Ureter (tissue), 1 donor: ENCODE results near the gene TUBGCP3. TPM values are rescaled to one million over a fixed set of nuclear protein-coding genes. Genes with fewer than 3 reads are reported as not detected.
"Not testable (repeated sequence)": the region's sequence is repeated elsewhere in the genome, so short reads cannot be mapped to it uniquely, and the experiment has no call there.

Experiments
- DNase-seq: peaks from one replicate; pipeline ENCODE4 v3.0.0-alpha.2; 2020; ENCODE audit warnings: low spot score
- total RNA-seq: library from RNA; stranded (reverse); gene quantifications from one replicate; pipeline ENCODE4 v1.2.4, GENCODE V29; 2023
- donor health status: DM: yes; HTN: yes; CAD: no.

Gene TUBGCP3
- total RNA-seq, 1 donor from 2014 or later, result 45.7 TPM

DNA sequence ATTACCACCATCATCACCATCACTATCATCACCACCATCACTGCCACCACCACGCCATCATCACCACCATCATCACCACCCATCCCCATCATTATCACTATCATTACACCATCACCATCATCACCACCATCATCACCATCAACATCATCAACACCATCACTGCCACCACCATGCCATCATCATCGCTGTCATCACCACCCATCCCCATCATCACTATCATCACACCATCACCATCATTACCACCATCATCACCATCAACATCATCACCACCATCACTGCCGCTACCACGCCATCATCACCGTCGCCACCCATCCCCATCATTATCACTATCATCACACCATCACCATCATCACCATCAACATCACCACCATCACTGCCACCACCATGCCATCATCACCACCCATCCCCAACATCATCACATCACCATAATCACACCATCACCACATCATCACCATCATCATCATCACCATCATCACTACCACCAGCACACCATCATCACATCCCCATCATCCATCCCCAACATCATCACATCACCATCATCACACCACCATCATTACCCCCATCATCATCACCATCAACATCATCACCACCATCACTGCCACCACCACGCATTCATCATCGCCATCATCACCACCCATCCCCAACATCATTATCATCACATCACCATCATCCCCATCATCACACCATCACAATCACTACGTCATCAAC, 61.7 kb downstream of the TUBGCP3 start:
- no peak for DNase-seq

DNA sequence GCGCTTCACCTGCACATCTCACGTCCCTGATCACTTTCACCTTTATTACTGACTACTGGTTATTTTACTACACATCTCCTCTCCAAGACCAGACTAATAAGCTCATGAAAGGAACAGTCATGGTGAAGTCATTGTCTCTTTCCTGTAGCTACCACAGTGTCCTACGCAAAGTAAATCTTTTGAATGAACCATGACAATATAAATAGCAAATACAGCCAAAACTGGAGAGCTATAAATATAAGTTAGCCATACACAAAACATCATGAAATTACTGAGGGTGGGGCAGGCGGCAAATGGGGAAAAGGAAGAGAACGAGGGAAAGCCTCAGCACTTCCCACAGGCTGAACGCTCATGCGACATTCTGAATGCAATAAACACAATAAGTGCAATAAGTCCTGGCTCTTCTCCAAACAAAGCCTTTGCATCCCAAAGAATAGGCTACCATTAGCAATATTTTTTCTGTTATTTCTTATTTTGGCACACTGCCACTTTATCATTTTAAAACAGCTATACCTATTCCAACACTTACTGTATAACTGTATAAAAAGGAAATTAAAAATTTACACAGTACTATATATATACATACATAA, 62.5 kb downstream of the TUBGCP3 start:
- DNase-seq, result no peak

DNA sequence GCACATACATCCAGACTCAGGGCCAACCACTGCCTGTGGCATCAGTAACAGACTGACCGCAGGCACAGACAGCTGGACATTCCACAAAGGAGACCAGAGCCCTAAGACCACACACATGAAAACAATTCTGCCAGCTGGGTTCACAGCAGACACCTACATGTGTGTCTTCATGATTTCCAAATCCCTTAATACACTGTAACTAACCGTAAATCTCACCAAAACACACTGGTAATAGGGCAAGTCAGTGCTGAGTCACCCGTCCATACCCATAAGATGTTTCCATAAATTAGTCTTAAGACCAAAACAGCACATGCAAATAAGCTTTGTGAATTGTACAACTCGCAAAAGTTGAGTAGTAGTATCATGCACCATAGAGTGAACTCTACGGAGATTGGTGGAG, 65.4 kb downstream of the TUBGCP3 start:
- no peak for DNase-seq

DNA sequence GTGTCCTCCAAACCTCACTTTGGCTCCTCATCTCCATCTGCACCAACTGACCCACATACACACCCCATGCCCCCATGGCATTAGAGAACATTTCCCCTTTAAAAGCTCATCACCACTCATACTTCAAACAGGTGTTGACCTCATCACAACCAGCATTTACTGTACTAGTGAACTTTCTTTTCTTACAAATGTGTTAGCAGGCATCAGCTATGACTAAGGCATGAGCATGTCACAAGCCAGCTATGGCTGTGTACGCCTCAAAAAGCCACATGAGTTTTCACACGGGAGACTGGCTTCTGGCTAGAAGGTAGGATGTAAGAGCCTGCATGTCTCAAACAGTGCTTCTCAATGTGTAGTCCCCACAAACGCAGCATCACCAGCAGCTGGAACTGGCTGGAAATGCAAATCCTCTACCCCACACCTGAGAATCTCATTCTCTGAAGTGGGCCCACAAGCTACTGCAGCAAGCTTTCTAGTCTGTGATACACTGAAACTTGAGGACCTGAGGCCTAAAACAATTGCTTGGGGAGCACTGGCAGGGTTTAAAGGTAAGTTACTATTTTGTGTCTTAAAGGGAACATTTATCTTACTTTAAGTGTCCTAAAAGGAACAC, 66.8 kb downstream of the TUBGCP3 start:
- DNase-seq, result no peak

DNA sequence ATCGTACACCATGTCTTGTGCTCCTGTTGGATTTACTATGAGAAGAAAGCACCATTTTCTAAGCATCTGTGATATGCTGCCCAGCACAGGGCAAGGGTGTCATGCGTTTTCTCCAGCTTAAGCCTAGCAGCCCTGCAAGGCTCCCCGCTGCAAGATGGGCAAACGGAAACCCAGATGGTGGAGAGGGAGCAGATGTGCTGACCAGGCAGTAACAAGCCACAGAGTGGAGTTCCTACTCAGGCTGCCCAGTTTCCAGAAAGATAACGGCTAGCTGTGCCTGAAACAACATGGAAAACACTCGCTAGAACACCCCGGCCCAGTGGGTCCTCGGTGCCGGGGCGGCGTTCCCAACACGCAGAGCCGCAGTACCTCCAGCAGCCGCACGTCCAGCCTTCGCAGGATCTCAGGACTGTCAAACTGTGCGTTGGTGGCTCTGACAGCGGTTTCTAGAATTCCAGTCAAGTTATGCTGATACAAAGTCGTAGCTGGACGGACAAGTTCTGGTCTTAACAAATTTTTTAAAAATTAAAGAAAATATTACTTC, 68.4 kb downstream of the TUBGCP3 start:
- DNase-seq, result no peak

DNA sequence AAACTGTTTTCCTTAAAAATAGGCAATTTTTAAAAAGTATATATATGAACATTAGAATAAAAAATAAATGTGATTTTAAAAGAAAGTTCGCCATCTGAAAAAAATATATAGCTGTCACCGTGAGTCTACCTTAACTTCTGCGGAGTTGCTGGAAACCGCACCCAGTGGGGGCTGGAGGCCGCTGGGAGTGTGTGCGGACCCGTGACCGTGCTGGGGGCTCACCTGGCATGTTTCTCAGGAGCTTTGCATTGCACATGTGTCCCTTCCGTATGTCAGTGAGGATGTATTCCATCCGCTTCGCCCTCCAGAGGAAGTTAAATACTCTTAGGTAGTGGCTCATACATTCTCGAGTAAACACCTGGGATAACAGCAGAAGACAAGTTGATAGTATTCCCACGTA, 71.7 kb downstream of the TUBGCP3 start:
- no peak for DNase-seq

DNA sequence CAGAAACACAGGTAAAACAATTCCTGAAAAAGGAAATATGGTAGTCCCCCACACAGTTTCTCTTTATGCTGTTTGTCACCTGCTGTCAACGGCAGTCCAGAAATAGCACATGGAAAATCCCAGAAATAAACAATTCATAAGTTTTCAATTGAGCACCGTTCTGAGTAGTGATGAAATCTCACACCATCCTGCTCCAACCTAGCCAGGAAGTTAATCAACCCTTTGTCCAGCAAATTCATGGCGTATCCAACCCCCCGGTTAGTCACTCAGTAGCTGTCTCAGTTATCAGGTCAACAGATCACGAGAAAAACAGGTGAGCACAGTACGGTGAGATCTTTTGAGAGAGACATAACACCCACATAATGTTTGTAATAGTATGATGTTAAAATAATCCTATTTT, 74.2 kb downstream of the TUBGCP3 start:
- DNase-seq, result no peak

DNA sequence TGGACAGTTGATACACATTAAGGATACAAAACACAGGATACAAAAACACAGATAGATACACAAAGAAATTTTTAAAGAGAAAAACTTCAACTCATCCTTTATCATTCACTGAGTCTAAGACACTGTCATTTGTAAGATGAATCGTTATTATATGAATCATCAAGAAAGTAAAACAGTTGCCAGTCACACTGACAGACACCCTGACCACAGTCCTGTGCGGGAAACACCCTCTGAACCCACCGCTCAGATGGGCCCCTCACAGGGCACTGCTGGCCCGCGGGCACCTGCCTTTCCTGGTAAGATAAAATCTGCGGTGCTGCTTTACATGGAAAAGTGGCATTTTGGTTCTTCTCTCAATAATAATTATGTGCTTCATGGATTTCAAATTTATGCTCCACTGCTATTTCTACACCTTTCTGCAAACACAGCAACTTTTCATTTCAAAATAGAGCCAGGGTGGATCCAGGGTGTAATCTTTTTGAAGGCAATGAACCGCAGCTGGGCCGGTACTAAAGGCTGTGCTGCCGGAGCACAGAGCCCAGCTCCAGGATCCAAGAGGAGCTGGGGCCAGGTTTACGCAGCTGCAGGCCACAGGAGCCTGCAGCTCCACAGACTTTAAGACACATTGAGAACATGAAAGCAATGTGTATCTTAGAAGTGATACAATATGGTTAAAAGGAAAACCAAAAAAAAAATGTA, 76.8 kb downstream of the TUBGCP3 start:
- DNase-seq, result no peak

DNA sequence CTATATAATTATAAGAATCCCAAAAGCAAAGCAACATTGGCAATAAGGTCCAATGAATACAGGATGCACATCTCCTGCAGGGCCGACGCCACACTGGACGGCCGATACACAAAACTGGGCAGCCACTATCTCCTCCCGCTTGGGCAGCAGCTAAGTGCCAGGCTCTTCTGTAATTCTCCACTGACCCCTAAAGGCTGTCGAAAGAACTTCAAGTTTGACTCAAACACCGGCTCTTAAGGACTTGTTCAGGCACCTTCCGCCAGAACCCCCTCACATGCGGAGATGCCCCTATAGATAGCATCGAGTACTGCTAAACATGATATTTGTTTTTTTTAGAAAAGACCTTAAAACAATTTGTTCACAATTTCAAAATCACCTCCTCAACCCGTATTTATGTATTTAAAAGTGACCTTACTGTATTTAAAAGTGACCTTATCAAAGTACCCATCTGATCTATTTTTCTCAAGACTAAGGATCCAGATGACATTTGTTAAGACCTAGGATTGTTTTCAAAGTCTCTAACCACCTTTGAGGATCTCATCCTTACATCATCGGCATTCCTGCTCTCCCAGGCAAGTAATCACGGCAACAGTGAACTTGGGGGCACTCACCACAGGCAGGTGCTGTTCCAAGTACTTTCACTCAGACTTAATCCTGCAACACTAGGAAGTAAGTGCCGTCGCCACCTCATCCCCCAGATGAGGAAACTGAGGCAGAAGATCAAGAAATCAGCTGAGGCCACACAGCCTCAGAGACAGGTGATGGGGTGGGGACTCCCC, 77.8 kb downstream of the TUBGCP3 start:
- DNase-seq, result no peak

DNA sequence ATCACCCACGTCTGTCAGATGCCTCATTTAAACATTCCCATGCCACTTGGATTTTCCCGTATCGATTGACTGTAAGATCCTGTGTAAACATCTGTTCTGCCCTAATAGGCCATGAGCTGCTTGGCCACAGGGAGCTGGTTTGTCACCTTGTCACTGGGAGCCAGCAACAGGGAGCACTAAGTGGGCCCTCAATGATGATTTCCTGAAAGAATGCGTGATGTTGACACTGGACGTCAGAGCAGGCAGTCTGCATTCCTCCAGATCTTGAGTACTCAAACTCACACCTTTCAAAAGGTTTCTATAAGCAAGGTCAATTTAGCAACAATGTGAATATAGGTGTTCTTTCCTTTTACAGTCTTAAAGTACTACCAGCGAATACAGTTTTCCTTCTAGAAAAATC, 78.8 kb downstream of the TUBGCP3 start:
- no peak for DNase-seq

DNA sequence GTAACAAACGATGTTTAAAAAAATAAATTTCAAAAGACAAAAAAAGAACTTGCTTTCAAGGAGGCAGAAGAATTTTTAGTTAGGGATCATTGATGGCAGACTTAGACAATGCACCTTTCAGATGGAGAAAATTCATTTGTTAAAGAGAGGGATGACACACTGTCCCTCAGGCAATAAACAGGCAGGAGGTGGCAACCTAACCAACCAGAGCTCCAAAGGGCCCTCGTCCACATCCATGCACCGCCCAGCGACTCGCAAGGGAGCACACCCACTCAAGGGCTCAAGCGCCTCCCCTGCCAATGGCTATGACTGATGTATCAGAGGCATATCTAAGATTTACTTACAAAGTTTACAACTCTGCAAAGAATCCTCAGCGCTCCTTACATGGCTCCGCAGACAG, 81.9 kb downstream of the TUBGCP3 start:
- no peak for DNase-seq

DNA sequence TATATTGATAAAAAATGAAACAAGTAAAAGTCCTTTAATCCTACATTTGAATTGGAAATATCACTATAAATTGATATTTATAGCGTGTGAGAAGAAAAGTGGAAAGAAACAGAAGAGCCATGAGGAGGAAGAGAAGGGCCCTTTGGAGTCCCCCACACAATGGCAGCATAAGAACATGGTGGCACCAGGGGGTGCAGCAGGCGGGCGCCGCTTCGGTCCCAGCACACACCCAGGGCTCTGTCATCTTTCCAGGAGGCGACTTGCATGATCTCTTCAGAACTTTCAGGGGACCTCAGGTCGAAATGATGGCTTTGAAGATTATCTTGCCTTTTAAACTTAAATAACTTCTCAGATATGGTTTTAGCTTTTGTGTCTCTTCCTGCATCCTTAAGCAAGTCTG, 91.8 kb downstream of the TUBGCP3 start:
- no peak for DNase-seq

DNA sequence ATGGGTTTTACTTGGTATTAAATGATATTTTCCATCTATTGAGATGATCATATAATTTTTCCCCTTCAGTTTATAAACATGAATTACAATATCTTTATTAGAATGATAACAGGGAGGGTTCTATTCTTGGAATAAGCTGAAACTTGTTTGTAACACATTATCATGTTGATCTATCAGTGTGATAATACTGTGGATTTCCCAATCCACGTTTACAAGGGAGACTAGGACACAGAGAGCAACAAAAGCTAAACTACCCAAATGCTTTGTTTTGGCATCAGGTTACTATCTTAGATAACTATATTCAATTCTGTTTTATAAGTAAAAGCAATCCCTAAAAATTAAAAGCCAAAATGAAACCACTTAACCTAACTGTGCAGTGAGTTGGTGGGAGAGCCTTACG, 92.5 kb downstream of the TUBGCP3 start:
- DNase-seq, result no peak

DNA sequence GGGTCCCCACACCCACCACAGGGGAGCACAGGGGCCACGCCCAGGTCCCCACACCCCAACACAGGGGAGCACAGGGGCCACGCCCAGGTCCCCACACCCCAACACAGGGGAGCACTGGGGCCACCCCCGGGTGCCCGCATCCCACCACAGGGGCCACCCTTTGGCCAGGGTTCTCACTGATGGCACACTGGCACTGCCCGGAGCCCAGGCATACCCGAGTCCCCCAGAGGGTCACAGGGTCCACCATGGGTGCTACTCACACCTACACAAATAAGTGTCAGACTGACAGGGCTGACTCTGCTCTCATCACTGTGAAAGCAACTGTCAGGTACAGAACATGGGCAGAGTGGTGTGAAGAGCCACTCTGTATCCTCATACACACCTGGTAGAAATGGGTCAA, 98.8 kb downstream of the TUBGCP3 start:
- no peak for DNase-seq

DNA sequence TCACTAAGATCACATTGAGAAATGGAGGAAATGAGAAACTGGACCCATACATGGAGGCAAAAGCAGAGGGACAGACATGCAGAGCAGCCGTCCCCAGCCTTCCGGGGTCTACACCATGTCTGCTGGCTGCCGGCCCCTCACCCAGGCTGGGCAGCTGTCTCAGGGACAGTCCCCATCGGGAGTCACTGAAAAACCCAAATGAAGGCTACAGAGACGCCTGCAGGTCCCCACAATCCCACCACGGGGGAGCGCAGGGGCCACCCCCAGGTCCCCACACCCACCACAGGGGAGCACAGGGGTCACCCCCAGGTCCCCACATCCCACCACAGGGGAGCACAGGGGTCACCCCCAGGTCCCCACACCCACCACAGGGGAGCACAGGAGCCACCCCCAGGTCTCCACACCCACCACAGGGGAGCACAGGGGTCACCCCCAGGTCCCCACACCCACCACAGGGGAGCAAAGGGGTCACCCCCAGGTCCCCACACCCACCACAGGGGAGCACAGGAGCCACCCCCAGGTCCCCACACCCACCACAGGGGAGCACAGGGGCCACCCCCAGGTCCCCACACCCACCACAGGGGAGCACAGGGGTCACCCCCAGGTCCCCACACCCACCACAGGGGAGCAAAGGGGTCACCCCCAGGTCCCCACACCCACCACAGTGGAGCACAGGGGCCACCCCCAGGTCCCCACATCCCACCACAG, 99.5 kb downstream of the TUBGCP3 start:
- not testable (repeated sequence) for DNase-seq

DNA sequence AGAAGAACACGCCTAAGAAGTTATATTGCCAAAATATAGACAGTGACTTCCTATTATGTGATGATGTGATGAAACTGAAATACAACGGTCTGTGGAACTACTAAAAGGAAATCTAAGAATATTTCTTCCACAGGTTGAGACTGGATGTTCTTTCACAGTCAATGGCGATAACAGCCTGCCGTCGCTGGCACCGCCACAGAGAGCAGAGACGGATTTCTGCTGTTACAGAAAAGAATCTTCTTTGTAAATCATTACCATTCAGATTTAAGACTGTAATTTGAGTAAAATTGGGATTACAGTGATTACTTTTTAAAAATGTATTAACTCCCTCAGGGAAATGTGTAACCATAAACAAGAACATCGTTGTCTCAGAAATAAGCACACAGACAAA, 100.8 kb downstream of the TUBGCP3 start:
- no peak for DNase-seq

DNA sequence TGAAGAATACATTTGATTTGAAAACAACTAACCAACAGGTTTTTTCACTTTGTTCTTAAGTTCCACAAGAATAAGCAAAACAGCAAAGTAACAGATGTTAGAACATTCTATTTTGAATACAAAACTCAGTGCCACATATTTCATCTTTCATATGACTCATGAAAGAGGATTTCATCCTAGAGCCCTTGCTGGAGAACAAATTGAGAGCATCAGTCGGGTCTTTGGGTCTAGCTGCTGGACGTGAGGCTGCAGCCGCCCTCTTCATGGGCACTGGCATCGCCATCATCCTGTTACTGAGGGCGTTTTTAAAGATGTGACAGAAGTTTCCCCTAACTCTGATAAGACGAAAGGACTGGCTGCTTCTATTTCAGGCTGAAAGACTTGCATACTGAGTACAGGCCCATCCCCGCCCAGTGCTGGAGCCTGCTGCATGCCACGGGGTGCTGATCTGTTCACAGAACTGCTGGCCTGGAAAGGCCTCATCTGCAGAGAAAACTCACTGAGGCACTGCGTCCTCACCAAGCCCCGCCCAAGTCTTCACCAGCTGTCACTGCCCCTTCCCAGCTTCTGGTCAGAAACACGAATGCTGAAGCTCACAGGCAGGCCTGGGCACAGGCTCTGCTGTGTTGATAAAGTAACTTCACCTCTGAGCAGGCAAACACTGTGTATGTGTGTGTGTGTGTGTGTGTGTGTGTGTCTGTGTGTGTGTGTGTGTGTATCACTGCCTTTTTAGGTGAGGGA, 101.4 kb downstream of the TUBGCP3 start:
- DNase-seq, result no peak

DNA sequence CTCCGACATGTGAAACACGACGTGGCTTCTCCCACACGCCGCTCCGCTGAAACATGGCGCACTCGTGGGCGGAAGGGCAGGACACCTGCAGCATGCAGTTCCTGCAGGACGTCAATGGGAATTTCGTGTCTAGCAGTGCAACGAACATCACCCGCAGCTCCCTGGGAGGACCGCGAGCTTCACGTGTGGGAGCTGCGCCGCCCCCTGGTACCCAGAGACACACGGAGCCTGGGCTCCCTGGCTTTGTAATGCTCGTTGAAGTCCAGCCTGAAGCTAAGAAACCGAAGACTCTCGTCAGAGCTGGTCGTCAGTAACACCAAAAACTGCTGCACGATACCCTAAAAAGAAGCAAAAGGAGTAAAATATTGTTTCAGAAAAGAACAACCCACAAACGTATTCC, 102.1 kb downstream of the TUBGCP3 start:
- not testable (repeated sequence) for DNase-seq

DNA sequence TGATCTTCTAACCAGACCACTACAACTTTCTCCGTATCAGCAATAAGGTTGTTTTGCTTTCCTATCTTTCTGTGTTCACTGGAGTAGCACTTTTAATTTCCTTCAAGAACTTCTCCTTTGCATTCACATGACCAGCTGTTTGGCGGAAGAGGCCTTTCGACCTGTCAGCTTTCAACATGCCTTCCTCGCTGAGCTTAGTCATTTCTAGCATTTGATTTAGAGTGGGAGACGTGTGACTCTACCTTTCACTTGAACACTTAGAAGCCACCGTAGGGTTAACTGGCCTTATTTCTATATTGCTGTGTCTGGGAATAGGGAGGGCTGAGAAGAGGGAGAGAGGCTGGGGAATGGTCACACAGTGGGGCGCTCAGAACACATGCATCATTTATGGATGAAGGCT, 104.7 kb downstream of the TUBGCP3 start:
- DNase-seq, result no peak

DNA sequence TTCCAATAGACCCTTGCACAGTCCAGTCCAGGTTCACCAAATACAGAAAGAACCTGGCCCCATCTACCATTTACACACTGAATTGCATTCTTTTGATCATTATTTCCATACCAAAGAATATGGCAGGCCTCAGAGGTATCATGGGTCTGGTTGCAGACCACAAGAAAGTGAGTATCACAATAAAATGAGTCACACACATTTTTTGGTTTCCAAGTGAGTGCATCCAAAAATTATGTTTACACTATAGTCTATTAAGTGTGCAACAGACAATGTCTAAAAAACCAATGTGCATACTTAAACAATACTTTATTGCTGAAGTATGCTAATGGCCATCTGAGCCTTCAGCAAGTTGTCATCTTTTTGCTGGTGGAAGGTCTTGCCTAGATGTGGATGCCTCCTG, 106.5 kb downstream of the TUBGCP3 start:
- DNase-seq, result no peak
